Dermis blood vessel endothelial cell (primary cell): ENCODE results near the gene PELI1. TPM values are rescaled to one million over a fixed set of nuclear protein-coding genes. Genes with fewer than 3 reads are reported as not detected.

Experiments
- DNase-seq: peaks from one replicate; pipeline ENCODE4 v3.0.0; 2010
- total RNA-seq: library from RNA; depleted of rRNA; stranded (reverse); fragments of >200 nt; gene quantifications from 2 replicates; pipeline ENCODE4 v1.2.3, GENCODE V29; 2014

PELI1 gene
- total RNA-seq, 1 donor from 2014 or later: 48.8 TPM

DNA sequence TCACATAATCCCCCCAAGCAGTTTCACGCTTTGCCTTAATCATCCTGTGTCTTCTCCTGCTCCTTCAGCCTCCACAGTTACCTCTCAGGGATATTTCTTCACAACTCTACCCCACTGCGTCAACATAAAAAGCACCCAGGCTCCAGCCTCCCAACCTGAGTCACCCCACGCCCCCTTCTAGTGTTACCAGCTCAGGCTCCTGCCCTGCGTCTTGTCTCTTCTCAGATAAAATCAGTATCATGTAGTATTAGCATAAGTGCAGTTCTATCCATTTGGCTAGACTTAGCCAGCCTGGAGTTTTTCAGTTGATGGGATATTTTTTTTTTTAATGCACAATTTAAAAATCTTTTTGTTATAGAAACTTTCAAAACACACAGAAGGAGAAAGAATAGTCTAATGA is 9.6 kb upstream of the PELI1 start:
- no peak for DNase-seq

DNA sequence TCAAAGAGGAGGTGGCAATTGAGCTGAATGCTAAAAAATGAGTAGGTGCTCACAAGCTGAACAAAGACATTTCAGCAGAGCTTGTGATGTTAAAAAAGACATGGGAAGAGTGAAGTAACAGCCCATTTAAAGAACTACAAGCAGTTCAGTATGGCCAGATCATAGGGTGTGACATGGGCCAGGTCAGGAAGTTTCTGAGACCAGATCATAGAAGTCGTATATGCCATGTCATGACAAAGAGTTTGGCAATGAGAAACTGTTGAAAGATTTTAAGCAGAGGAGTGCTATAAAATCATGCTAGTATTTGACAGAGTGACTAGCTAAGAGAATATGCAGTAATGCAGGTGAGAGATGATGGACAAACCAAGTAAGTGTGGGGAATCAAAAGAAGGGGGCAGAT is 7.3 kb upstream of the PELI1 start:
- no peak for DNase-seq

DNA sequence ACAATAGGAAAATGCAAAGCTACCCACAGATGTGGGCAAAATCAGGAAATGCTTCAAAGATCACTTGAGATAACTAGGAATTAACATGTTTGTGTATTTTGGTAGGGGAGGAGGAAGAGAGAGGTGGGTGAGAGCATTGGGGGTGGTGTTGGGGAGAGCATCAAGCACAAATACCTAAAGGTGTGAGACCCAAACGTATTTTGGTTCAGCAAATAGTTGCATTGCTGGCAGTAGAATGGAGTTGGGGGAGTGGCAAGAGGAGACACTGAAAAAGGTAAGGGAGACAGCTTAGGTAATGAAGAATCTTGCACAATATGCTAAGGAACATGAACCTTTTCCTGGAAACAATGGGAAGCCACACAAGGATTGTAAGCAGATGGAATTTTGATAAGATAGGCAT is 1.5 kb upstream of the PELI1 start:
- DNase-seq: no peak

DNA sequence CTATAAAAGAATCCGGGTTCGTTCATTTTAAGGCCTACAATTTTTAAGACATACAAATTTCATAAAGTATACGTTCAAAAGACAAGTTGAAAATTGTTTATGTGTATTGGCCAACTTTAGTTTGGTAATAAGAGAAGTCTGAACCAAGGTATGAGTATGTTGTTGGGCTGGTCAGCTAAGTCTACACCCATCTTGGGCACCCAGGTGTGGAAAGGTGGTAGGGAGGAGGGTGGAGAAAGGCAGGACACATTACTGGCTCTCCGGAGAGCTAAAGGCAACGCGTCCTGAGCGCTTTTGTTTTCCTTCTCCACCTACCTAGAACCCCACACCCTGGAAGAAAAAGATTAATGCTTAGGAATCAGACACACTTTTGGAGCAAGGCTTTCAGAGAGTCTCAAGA is 899 bp upstream of the PELI1 start:
- no peak for DNase-seq

DNA sequence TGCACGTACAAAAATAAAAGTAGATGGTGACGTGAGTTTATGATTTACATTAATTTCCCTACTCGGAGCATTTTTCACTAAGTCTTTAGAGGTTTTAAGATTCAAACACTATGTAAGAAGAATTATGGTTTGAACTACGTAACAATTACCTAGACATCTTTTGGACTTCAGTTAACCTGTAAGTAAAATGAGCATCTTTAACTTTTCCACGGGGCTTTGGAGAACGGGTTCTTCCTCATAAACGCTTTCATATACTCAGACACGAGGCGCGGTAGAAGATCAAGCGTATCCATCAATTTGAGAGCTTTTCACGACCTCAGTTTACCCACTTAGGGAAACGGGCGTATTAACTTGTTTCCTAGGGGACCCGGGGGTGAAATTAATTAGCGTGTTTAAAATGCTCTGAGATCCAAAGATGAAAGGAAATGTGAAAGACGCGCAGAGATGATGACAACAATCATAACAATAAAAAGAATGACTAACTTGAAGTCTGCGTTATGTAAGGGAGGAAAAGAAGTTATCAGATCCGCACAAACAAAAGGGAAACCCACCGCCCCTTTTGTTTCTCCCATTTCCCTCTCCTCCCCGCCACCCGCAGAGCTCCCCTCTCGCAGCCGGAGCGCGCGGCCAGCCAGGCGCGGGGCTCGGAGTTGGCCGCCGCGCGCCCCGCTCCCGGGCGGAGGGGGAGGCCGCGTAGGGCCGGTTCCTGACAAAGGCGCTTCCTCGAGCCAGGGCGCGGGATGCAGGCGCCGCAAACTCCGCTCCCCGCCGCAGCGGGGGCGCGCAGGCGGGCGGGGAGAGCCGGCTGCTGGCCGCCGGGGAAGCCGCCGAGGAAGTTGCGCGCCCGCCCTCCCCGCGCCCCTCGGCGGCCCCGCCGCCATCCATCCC is 807 bp downstream of the PELI1 start:
- DNase-seq: peak; percentile 47

DNA sequence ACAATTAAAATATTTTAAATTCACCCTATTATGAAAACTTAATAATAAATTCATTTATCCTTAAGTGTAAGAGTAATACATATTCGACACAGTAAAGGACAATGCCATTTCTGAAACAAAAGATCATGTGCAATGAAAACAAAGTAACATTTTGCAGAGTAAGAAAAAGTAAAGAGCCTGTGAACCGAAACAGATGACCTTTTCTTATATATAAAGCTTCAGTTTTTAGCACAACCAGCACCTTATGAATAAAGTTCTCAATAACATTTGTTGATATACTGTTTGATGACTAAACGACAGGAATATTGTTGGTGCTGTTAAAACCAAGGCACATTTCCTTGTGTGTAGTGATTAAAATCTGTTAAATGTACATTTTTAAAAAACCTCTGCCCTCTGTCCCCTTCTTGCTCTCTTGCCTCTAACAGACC is 1.5 kb downstream of the PELI1 start:
- peak; percentile 31 for DNase-seq

DNA sequence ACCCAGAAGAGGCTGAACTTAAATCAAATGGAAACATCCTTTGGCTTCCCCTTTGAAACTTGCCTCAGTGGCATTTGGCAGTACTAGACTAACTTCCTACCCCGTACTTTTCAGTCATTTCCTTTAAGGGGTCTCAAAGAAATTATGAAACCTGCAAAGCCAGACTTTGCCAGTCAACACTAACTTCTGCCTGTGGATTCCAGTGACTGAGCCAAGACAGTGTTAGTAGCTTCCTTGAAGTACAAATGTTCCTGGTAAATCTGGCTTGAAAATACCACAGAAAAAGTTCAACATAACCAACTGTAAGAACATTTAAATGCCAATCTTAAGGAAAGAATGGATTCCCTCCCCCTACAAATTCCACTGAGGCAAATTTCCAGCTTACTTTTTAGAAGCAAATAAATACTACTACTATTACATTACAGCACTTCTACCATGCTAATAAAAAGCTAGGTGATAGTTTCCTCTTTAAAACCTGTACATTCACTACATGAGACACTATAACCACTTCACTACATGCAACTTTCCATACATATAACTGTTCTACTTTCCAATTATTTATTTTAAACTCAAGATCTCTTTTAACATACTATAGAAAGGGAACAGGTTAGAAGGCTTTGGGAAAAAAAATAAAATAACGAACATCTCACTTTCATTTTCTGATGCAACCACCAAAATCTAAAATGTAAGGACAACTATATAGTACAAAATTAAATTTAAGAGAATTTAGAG is 2.4 kb downstream of the PELI1 start:
- DNase-seq: peak; percentile 45

DNA sequence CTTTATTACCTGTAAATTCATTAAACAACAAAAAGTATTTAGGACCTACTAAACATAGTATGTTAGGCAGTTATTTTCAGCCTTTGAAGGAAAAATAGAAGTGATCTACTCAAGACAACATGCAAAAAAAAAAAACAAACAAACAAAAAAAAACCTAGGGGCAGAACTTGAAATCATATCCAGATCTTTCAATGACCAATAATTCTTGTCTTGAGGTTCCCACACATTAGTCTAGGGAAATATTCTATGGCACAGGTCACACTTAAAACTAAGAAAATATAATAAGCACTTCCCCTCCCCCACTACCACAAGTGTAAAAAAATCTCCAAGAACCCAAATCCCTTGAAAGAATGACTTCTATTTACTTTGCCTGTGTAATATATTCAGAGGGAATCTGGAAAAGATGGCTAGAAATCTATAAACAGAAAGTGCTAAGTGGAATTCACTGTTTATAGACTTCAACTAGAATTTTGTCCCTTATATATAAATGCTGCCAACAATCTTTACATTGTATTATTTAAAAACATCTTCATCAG is 3.5 kb downstream of the PELI1 start:
- no peak for DNase-seq

DNA sequence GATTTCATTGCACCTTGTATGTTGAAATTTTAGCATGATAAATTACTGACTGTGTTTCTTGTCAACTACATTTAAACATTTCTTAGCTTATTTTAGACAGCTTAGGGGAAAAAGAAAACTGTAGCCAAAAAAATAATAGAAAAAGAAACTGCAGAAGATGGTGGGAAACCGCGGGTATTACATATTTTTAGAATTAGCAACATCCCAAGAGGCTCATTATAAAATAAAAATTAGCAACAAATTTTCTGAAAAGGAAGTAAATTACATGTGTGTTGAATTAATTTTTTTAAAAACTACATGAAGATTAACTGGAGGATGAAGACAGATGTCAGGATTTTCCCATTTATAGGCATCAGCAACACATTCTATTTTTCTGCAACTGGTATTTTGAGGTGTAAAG is 4.3 kb downstream of the PELI1 start:
- no peak for DNase-seq

DNA sequence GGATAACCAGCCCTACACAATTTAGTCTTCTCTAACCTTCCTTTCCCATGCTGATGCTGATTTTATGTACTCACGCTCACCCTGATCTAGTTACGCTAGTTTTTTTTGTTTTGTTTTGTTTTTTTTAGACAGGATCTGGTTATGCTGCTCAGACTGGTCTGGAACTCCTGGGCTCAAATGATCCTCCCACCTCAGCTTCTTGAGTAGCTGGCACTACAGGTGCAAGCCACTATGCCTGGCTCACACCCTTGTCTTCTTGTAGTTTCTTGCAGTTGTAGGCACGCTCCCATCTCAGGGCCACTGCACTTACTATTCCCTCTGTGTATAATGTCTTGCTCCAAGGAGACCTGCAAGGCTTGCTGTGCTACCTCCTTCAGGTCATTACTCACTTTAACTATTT is 6.2 kb downstream of the PELI1 start:
- DNase-seq: no peak

DNA sequence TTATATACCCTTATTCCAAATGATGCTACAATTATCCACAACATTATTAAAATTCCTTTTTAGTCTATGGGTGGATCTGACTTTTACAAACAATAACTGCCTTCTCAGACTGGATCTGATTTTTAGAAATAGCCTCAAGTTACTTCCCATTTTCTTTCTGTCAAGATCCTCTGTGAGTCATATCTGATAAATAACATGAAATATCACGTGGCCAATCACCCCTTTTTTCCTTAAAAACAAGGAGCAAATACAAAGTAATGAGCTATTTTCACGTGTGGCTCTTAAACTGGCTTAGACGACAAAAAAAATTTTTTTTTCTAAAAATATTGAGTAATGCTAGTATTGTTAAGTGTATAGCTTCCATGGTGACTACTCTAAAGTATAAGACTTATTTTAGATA is 6.7 kb downstream of the PELI1 start:
- peak; percentile 58 for DNase-seq

DNA sequence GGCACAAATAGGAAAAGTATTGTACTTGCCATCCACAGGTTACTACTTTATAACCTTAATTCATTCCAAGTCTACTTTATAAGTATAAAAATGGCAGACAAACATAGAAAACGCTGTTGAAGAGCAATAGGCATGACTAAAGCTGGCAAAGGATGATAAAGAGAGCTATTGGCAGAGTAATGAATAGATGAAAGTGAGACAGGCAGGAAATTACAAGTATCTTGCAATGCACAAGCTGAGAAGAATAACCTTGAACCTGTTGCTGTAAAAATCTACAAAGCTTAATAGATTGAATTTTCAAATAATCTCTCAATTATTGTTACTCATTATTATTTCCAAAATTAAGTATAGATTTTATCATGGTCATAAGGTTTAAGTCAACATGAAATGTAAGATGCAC is 8.8 kb downstream of the PELI1 start:
- no peak for DNase-seq

DNA sequence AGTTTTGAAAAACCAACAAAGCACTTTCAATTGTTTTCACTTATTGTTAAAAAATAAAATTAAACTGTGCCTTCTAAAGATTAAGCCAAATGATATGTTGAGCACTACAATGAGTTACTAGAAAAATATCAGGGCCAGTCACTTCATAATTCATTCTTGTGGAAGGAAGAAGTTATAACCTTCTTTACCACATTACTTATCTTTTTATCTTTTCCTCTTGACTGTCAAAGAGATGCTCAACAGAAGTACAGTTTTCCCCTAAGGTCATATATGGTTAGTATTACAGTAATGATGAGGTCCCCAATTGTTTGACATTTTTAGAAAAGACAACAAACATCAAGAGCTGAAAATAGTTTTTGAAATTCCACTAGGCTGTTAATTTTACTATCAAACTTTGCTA is 9.4 kb downstream of the PELI1 start:
- DNase-seq: no peak

DNA sequence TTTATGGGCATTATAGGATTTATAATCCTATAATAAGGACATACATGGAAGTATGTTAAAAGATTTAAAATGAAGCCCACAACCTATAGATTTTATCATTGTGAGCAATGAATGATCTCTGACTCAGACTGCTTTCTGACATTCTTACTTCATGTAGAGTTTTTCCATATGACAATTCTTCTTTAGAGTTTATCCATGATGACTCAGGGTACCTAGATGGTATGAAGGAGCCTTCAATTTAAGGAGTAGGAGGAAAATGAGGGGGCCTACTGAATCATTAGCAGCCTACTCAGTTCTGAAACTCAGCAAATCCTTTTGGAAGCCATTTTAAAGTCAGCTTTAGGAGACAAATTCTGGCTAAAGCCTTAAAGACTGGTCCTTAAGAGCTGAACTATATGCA is 10.4 kb downstream of the PELI1 start:
- peak; percentile 40 for DNase-seq

DNA sequence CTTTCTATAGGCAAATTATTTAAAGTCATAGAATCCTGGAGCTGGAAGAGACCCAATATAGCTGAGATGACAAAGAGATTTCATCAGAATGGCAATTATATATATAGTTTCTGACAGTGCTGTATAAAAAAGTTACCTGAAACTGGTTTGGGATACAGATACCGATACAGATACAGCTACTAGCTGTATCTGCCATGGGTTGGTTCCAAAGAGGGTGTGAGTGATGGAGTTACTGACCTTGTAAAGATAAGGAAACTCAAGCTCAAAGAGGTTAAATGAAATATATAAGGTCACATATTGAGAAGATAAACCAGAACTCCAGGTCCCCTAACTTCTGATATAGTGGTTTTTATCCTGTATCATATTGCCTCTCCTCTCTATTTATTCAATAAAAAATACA is 10.9 kb downstream of the PELI1 start:
- no peak for DNase-seq

DNA sequence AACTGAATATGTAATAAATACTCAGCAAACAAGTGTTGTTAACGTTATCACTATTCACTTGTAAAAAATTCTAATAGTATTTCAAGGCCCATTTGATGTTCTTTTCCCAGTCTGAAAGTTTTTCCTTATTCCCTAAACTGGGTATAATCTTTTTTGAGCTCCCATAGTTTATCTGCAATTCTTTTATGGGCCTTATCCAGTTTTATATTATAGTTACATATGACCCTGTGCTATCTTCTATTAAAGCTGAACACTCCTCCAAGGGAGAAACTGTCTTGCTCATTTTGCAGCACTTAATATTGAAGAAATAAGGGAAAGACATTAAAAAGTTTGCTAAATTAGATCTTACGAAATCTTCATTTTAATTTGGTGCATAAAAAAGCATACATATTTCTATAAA is 13.9 kb downstream of the PELI1 start:
- DNase-seq: no peak

DNA sequence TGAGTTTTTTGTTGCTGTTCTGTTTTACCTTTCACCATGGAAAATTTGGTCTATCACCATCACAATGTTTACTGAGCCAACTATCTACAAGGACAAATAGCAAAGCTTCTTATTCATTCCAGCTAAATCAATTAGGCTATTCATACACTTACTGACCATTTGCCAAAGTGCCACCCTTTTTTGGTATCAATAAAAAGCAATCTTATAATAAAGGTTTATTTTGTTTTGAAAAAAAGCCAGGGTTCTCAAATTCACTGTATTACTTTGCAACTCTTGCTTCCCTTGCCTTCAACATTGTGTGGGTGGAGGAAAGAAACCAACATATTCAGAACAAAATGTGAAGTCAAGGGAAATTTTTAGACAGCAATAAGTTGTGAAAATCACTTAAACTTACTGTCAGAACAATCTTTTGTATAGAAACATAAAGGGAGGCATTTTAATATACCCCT is 15.3 kb downstream of the PELI1 start:
- no peak for DNase-seq

DNA sequence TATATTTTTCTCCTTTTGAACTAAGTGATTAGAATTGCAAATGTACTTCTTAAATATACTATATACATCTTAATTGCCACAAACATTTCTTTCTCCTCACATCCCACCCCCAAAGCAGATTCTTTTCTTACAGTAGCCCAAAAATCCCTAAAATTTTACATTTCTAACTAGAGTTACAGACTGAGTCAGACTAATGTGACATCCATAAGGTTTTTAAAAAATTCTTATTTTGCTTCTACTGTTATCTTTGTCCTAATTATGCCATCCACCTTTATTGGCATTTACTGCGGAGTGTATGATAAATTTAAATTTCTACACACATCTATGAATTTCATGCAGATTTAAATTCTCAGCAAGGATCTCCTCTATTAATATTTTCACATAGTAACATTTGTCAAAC is 15.8 kb downstream of the PELI1 start:
- no peak for DNase-seq

DNA sequence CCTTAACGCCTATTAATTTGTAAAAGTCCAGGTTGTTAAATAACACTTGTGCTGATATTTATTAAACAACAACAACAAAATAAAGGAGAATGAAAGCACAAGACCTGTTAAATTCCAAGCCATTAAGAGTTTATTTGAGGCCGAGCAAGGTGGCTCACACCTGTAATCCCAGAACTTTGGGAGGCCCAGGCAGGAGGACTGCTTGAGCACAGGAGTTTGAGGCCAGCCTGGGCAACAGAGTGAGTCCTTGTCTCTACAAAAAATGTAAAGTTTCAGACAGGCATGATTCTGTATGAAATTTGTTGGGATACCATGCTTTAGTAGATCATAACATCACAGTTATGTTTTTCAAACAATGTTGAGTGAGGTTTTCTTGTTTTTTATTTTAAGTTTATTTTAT is 17.1 kb downstream of the PELI1 start:
- DNase-seq: no peak

DNA sequence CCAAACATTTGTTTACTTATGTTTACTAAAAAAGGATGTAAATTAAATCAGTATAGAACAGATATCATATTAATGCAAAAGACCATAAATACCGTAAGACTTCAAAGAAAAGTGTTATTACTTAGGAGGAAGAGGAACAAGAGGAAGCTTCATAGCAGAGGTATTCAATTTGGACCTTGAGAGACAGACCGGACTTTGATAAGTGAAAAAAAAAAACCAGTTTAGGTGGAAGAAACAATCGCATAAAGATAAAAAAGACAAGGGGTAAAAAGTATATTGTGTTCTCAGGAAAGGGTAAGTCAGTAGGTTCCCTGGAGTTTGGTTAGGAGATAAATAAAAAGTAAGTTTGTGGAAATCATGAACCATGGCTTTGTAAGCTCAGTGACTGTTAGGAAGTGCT is 17.6 kb downstream of the PELI1 start:
- DNase-seq: no peak

DNA sequence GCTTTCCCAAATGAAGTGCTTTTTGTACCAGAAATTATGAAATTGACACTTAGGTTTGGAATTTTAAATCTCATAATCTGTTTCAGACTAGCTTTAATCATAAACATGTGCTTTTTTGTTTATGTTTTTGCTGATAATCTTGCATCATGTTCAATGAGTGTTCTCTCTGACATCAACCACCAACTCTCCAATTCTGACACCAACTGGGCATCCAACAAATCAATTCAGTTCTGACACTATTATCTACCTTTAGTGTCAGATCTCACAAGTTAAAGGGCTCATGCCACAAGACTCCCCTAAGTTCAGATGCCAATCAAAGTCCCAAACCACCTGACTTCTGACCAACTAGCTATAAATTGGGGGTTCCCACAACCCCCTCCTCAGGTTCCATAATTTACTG is 19.6 kb downstream of the PELI1 start:
- DNase-seq: no peak

DNA sequence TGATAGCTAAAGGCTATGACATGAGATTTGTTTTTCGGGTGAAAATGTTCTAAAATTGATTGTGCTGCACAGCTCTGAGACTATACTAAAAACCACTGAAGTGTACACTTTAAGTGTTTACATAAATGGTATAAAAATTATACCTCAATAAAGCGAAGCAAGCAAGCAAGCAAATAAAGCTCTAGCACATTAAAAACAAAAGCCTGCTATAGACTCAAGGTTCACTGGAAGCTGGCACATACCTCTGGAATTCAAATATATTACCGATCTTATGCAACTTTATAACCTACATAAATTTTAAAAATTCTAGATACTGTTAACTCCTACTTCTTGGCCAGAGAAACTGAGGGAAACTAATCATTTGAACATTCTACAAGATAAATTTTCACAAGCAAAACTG is 20.1 kb downstream of the PELI1 start:
- no peak for DNase-seq

DNA sequence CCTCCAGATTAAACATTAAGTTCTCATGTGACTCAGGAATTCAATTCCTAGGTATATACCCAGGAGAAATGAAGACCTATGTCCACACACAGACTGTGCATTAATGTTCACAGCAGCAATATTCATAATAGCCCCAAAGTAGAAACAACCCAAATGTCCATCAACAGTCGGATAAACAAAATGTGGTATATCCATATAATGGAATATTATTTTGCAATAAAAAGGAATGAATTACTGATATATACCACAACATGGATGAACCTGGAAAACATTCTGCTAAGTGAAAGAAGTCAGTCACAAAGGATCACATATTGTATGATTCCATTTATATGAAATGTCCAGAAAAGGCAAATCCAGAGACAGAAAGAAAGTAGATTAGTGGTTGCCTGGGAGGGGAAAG is 20.5 kb downstream of the PELI1 start:
- DNase-seq: no peak

DNA sequence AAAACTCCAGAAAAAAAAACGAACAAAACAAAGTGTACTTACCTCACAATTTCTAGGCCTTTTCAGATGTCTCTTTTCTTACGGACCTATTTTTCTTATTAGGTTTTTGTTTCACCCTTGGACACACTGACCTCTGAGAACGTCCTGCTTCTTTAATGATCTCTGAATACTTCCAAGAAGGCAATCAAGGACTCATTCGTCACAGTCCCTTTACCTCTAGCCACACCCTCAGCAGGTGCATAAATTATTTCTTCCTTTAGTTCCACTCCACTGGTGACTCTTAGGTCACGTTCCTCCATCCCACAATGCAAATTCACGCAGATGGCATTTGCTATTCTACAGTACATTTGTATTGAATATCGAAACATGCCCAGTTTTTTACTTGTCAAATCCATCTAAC is 21.9 kb downstream of the PELI1 start:
- no peak for DNase-seq
